Breast epithelium (tissue), 4 donors: ENCODE data around the gene PLCL2. TPM values are rescaled to one million over a fixed set of nuclear protein-coding genes. Genes with fewer than 3 reads are reported as not detected.

Experiments used
- DNase-seq, 2 donors: peaks; one replicate each; pipeline ENCODE4 v3.0.0-alpha.2; 2019; ENCODE audit warnings: low spot score in 2 of 2
- H3K27ac ChIP-seq, 2 donors: fragments of 200-600 bp; sonication (generic) in 1 of 2; one replicate each; pipeline ENCODE4 v1.5.1; 2016 to 2019; ENCODE audit warnings: mild to moderate bottlenecking in 1 of 2
- H3K27me3 ChIP-seq, 2 donors: fragments of 200-600 bp; sonication (generic) in 1 of 2; one replicate each; pipeline versions ENCODE4 v1.5.1 to v1.6.0; 2017 to 2019; ENCODE audit warnings: control low read depth in 1 of 2, mild to moderate bottlenecking in 1 of 2
- H3K36me3 ChIP-seq: fragments of 200-600 bp; one replicate; pipeline ENCODE4 v1.5.1; 2019
- H3K4me1 ChIP-seq, 2 donors: fragments of 200-600 bp; sonication (generic); one replicate each; pipeline ENCODE4 v1.5.1; 2016 to 2019; ENCODE audit warnings: control low read depth in 1 of 2
- H3K4me3 ChIP-seq, 3 donors: fragments of 200-600 bp; sonication (generic); 1 replicate in 2 of 3; 2 replicates in 1 of 3; pipeline ENCODE4 v1.5.1; 2016 to 2019; ENCODE audit warnings: mild to moderate bottlenecking in 3 of 3, moderate library complexity in 2 of 3
- H3K9me3 ChIP-seq, 2 donors: fragments of 200-600 bp; sonication (generic) in 1 of 2; one replicate each; pipeline ENCODE4 v1.5.1; 2016 to 2019; ENCODE audit warnings: control low read depth in 1 of 2
- CTCF ChIP-seq, 3 donors: fragments of 450-650 bp; IDR thresholded peaks; one replicate each; pipeline ENCODE4 v1.5.1; 2016 to 2017; ENCODE audit warnings: antibody characterized with exemption in 3 of 3, mild to moderate bottlenecking in 3 of 3, moderate library complexity in 3 of 3
- POLR2A ChIP-seq: fragments of 450-650 bp; IDR thresholded peaks from one replicate; pipeline ENCODE4 v1.6.1; 2016; ENCODE audit warnings: antibody characterized with exemption, mild to moderate bottlenecking, moderate library complexity
- POLR2AphosphoS5 ChIP-seq, 3 donors: sonication (generic); formaldehyde crosslinking; IDR thresholded peaks; one replicate each; pipeline ENCODE4 v1.6.1; 2017; ENCODE audit warnings: antibody characterized with exemption in 3 of 3
- intact Hi-C: fragments of 100-400 bp; cut with DNase I; formaldehyde crosslinking; loops from one replicate; pipeline ENCODE4 v1.15.1; 2023; ENCODE audit warnings: low total_unique reads
- total RNA-seq, 3 donors: library from RNA; depleted of rRNA; stranded (reverse); fragments of >200 nt; gene quantifications; one replicate each; pipeline ENCODE4 v1.1.0, GENCODE V29; 2016

PLCL2 gene
- total RNA-seq, 3 donors from 2014 or later, result 7.8 to 21.9 (median 17.0) TPM

DNA sequence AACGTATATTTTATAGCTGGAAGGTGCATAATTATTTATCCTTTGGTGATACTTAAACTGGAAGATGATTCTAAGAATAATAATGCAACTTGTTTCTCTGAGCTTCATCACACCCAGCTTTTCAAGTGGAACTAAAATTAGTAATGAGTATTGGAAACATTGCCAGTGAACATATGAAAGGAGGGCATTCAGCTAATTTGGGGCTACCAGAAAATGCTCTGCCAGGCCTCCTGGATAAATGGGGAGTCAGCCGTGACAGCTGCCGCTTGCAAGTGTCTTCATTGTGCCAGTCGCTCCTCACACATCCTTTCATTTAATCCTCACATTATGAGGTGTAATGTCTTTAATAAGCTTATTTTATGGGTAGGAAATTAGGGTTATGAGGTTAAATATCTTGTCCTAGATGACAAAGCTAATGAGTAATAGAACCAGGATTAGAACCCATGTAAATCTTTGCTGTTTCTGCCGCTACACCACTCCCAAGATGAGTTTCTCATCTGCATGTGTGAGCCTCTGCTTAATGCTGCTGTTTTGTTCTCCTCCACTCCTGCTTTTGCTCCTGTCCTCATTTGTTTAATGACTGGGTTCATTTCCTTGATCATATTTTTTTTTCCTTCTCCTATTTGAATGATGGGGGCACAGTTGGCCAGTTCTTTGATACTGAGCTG, 155.7 kb downstream of the PLCL2 start:
- Histone ChIP-seq H3K9me3 (no peaks in the 10 kb centered on the region), H3K27ac (no peak overlapping the region), H3K27me3 (no peaks in the 10 kb centered on the region), H3K4me3 (no peak overlapping the region), H3K36me3 (no peaks in the 10 kb centered on the region), H3K4me1 (no peaks in the 10 kb centered on the region)
- no peak for DNase-seq
- TF ChIP-seq POLR2AphosphoS5 (IDR thresholded peaks at IDR 0.05), result no peak
- no peak for TF ChIP-seq CTCF (IDR thresholded peaks at IDR 0.05)
- TF ChIP-seq POLR2A, result no peak
- intact Hi-C loops, result no loop called here

- no peaks in the 10 kb centered on the region for H3K36me3 ChIP-seq
- intact Hi-C loops, result no loop called here
- H3K4me3 ChIP-seq, result no peak overlapping the region
- DNase-seq, result no peak
- H3K4me1 ChIP-seq, result no peaks in the 10 kb centered on the region
- H3K27me3 ChIP-seq, result no peaks in the 10 kb centered on the region
- no peak overlapping the region for H3K27ac ChIP-seq
- no peak for TF ChIP-seq POLR2A
- TF ChIP-seq CTCF (IDR thresholded peaks at IDR 0.05), result no peak
- no peak for TF ChIP-seq POLR2AphosphoS5 (IDR thresholded peaks at IDR 0.05)
- no peaks in the 10 kb centered on the region for H3K9me3 ChIP-seq
Observed at GRCh38 chr3:17040990-17041377, 156.2 kb downstream of the PLCL2 start.

DNA sequence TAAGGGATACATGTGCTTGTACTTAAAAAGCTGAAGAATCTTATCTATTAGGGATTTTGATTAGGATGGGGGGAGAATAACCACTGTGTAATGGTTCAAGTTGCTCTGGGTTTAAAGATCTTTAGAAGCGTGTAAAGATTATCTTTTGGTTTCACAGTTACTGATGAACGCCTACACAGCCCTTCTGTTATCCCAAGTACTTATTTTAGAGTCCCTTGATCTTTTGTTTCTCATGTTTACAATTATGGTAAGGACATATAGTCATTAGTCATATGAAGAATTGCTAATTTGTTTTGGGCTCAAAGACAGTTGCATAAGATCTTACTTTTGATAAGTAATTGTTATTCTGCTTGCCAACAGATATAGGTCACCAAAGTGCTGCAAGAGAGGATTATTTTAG, 160.1 kb downstream of the PLCL2 start:
- no peaks in the 10 kb centered on the region for H3K4me1 ChIP-seq
- no peak overlapping the region for H3K4me3 ChIP-seq
- H3K9me3 ChIP-seq, result peaks cover 0 to 13% of the 10 kb centered on the region in 2 donors
- no peak for TF ChIP-seq CTCF (IDR thresholded peaks at IDR 0.05)
- no peak for TF ChIP-seq POLR2A
- TF ChIP-seq POLR2AphosphoS5 (IDR thresholded peaks at IDR 0.05), result no peak
- no peaks in the 10 kb centered on the region for H3K36me3 ChIP-seq
- no peaks in the 10 kb centered on the region for H3K27me3 ChIP-seq
- DNase-seq, result no peak
- H3K27ac ChIP-seq, result no peak overlapping the region
- intact Hi-C loops, result no loop called here

DNA sequence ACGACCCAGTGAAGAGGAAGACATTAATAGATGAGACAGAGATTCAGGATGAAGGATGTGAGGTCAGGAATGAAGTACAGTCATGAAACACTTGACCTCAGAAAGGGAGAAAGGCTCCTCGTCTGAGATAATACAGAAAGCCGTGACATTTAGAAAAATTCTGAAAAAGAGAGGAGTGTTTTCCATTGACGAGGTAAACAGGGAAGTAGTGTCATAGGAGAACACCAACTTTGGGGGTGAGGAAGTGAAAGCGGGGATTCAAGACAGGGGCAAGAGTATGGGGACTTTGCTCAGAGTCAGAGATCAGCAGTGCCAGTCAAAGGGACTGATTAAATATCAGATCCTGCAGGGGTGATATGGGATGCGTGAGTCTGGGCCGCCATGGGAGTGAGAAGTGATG, 160.9 kb downstream of the PLCL2 start:
- H3K9me3 ChIP-seq, result peaks cover 0 to 13% of the 10 kb centered on the region in 2 donors
- no peaks in the 10 kb centered on the region for H3K4me1 ChIP-seq
- no peak for DNase-seq
- TF ChIP-seq CTCF (IDR thresholded peaks at IDR 0.05) (no peak), POLR2AphosphoS5 (IDR thresholded peaks at IDR 0.05) (no peak), POLR2A (no peak)
- no peak overlapping the region for H3K4me3 ChIP-seq
- intact Hi-C loops, result no loop called here
- no peaks in the 10 kb centered on the region for H3K27me3 ChIP-seq
- no peak overlapping the region for H3K27ac ChIP-seq
- no peaks in the 10 kb centered on the region for H3K36me3 ChIP-seq

GRCh38 chr3:17046623-17047022, 161.9 kb downstream of the PLCL2 start:
- H3K36me3 ChIP-seq, result no peaks in the 10 kb centered on the region
- H3K4me1 ChIP-seq, result no peaks in the 10 kb centered on the region
- TF ChIP-seq CTCF (IDR thresholded peaks at IDR 0.05) (no peak), POLR2AphosphoS5 (IDR thresholded peaks at IDR 0.05) (no peak), POLR2A (no peak)
- intact Hi-C loops, result no loop called here
- H3K27ac ChIP-seq, result no peak overlapping the region
- H3K27me3 ChIP-seq, result no peaks in the 10 kb centered on the region
- DNase-seq, result no peak
- H3K9me3 ChIP-seq, result peaks cover 0 to 13% of the 10 kb centered on the region in 2 donors
- H3K4me3 ChIP-seq, result no peak overlapping the region
